GM12801 (cell line): ENCODE results near the gene HAUS7.

Experiments used
- CTCF ChIP-seq: IDR thresholded peaks from one replicate; pipeline ENCODE4 v1.5.1; 2011; ENCODE audit warnings: control low read depth; ENCODE audit not compliant: insufficient read length; ENCODE audit errors: extremely low read depth

HAUS7 gene

GRCh38 chrX:153442463-153442862 lies 27.9 kb downstream of the HAUS7 start:
- no peak for TF ChIP-seq CTCF

GRCh38 chrX:153441981-153442380 lies 28.4 kb downstream of the HAUS7 start:
- TF ChIP-seq CTCF: no peak

GRCh38 chrX:153441296-153441695 lies 29.1 kb downstream of the HAUS7 start:
- no peak for TF ChIP-seq CTCF

- TF ChIP-seq CTCF: no peak
Observed at GRCh38 chrX:153440556-153441135, 29.7 kb downstream of the HAUS7 start.

- TF ChIP-seq CTCF: no peak
Observed at GRCh38 chrX:153439977-153440376, 30.4 kb downstream of the HAUS7 start.

- no peak for TF ChIP-seq CTCF
Observed at GRCh38 chrX:153438532-153438931, 31.8 kb downstream of the HAUS7 start.

GRCh38 chrX:153435845-153436244 lies 34.5 kb downstream of the HAUS7 start:
- no peak for TF ChIP-seq CTCF
